ENCODE data around the gene KRTAP5-4. TPM values are rescaled to one million over a fixed set of nuclear protein-coding genes. Genes with fewer than 3 reads are reported as not detected.
"Not testable (repeated sequence)": the region's sequence is repeated elsewhere in the genome, so short reads cannot be mapped to it uniquely, and the experiment has no call there.

The KRTAP5-4 gene
- not detected in 2 replicates for total RNA-seq

- Histone ChIP-seq H3K27me3 (ENCODE audit: insufficient read depth, low read length) (peaks cover 12% of the 10 kb centered on the region), H2AFZ (ENCODE audit: low read length) (no peak within 1 kb of the TSS), H3K9me3 (ENCODE audit: low read depth, low read length) (no peaks in the 10 kb centered on the region), H3K4me2 (ENCODE audit: insufficient read depth, low read length) (no peak within 1 kb of the TSS), H3K4me1 (ENCODE audit: insufficient read depth, low read length) (no peaks in the 10 kb centered on the region), H3K36me3 (ENCODE audit: insufficient read depth, low read length) (no peaks in the 10 kb centered on the region), H3K79me2 (ENCODE audit: insufficient read depth, low read length) (no peaks in the 10 kb centered on the region), H4K20me1 (ENCODE audit: insufficient read depth, low read length) (no peaks in the 10 kb centered on the region), H3K4me3 (ENCODE audit: insufficient read depth, low read length) (no peak within 1 kb of the TSS), H3K27ac (ENCODE audit: low read depth, low read length) (no peak within 1 kb of the TSS)
- DNase-seq (ENCODE audit: insufficient read length, low spot score, missing footprints) = peak; percentile 51
- TF ChIP-seq CTCF (IDR thresholded peaks at IDR 0.05; ENCODE audit: extremely low read depth, low read depth, low read length) = no peak
Measured at GRCh38 chr11:1622086-1622485, at the start of gene KRTAP5-4. TSS of gene KRTAP5-4 (minus strand) at chr11:1622138. CDS start at chr11:1622093, 45 bp downstream.

- H3K27ac ChIP-seq (ENCODE audit: low read depth, low read length) = no peak overlapping the region
- no peak for DNase-seq (ENCODE audit: insufficient read length, low spot score, missing footprints)
- no peaks in the 10 kb centered on the region for H3K79me2 ChIP-seq (ENCODE audit: insufficient read depth, low read length)
- no peak overlapping the region for H3K4me3 ChIP-seq (ENCODE audit: insufficient read depth, low read length)
- no peaks in the 10 kb centered on the region for H3K9me3 ChIP-seq (ENCODE audit: low read depth, low read length)
- H4K20me1 ChIP-seq (ENCODE audit: insufficient read depth, low read length) = no peaks in the 10 kb centered on the region
- H3K4me2 ChIP-seq (ENCODE audit: insufficient read depth, low read length) = no peak overlapping the region
- no peaks in the 10 kb centered on the region for H3K36me3 ChIP-seq (ENCODE audit: insufficient read depth, low read length)
- H3K27me3 ChIP-seq (ENCODE audit: insufficient read depth, low read length) = peaks cover 70% of the 10 kb centered on the region
- no peaks in the 10 kb centered on the region for H3K4me1 ChIP-seq (ENCODE audit: insufficient read depth, low read length)
- H2AFZ ChIP-seq (ENCODE audit: low read length) = no peak overlapping the region
- no peak for TF ChIP-seq CTCF (IDR thresholded peaks at IDR 0.05; ENCODE audit: extremely low read depth, low read depth, low read length)
Measured at GRCh38 chr11:1671658-1672057, 49.7 kb upstream of the KRTAP5-4 start.

GRCh38 chr11:1670905-1671371, 49.0 kb upstream of the KRTAP5-4 start:
- H3K4me2 ChIP-seq (ENCODE audit: insufficient read depth, low read length) = no peak overlapping the region
- no peak for TF ChIP-seq CTCF (IDR thresholded peaks at IDR 0.05; ENCODE audit: extremely low read depth, low read depth, low read length)
- peaks cover 63% of the 10 kb centered on the region for H3K27me3 ChIP-seq (ENCODE audit: insufficient read depth, low read length)
- no peaks in the 10 kb centered on the region for H3K4me1 ChIP-seq (ENCODE audit: insufficient read depth, low read length)
- H3K4me3 ChIP-seq (ENCODE audit: insufficient read depth, low read length) = no peak overlapping the region
- no peak overlapping the region for H3K27ac ChIP-seq (ENCODE audit: low read depth, low read length)
- no peaks in the 10 kb centered on the region for H3K79me2 ChIP-seq (ENCODE audit: insufficient read depth, low read length)
- no peak for DNase-seq (ENCODE audit: insufficient read length, low spot score, missing footprints)
- H4K20me1 ChIP-seq (ENCODE audit: insufficient read depth, low read length) = no peaks in the 10 kb centered on the region
- no peak overlapping the region for H2AFZ ChIP-seq (ENCODE audit: low read length)
- no peaks in the 10 kb centered on the region for H3K9me3 ChIP-seq (ENCODE audit: low read depth, low read length)
- no peaks in the 10 kb centered on the region for H3K36me3 ChIP-seq (ENCODE audit: insufficient read depth, low read length)

- H4K20me1 ChIP-seq (ENCODE audit: insufficient read depth, low read length); H3K4me1 ChIP-seq (ENCODE audit: insufficient read depth, low read length); H3K4me3 ChIP-seq (ENCODE audit: insufficient read depth, low read length); H3K4me2 ChIP-seq (ENCODE audit: insufficient read depth, low read length); H3K36me3 ChIP-seq (ENCODE audit: insufficient read depth, low read length); DNase-seq (ENCODE audit: insufficient read length, low spot score, missing footprints); H3K79me2 ChIP-seq (ENCODE audit: insufficient read depth, low read length); H3K9me3 ChIP-seq (ENCODE audit: low read depth, low read length); H2AFZ ChIP-seq (ENCODE audit: low read length); H3K27ac ChIP-seq (ENCODE audit: low read depth, low read length): not testable (repeated sequence)
- H3K27me3 ChIP-seq (ENCODE audit: insufficient read depth, low read length) = peaks cover 58% of the 10 kb centered on the region
Measured at GRCh38 chr11:1670457-1670856, 48.5 kb upstream of the KRTAP5-4 start.

Data from osteoblast (primary cell).